GM18907 (cell line): Measurements from ENCODE around the gene HAO2.

Source experiments
- ATAC-seq: cut with Tn5 transposase; IDR thresholded peaks from one replicate; pipeline ENCODE4 v1.9.1; 2021; ENCODE audit warnings: mild to moderate bottlenecking, moderate library complexity; ENCODE audit not compliant: unreplicated experiment

The HAO2 gene

DNA sequence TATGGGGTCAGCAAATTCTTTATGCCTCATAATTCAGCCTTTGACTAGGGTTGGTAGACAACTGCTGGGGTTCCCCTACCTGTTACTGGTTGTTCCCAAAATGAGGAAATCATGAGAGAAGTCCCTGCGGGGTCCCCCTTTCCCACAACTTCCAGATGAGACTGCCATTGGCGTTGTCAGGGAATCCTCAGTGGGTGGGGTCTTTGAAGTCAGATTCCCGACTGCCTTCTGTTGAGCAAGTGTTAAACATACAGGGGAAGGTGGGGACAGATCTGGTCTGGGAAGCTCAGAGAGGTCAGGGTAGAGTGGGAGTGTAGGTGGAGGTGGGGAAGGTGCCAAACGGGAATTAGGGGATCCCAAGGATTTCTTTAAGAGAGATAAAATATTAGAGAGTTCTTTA is 61.1 kb downstream of the HAO2 start:
- ATAC-seq: no peak

- ATAC-seq: no peak
Observed at GRCh38 chr1:119430486-119430885, 61.9 kb downstream of the HAO2 start.

DNA sequence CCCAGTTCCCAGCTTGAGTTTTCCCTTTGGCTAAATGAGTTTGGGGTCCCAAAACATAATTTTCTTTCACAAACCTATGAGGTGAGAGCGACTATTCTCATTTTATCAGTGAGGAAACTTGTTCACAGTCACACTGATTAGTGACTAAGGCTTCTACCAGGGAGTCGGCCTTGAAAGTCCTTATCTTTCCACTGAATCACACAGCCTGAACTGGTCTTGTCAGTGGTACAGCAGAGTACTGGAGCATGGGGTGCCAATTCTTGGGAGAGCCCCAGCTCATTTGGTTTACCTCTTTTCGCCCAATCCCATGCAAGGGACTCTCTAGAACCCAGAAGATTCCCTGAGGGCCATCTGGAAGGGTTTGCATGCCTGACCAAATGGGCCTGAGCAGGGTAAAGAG is 63.3 kb downstream of the HAO2 start:
- ATAC-seq: no peak

GRCh38 chr1:119435052-119435451 is 66.5 kb downstream of the HAO2 start:
- no peak for ATAC-seq

- ATAC-seq: no peak
Observed at GRCh38 chr1:119438761-119439160, 70.2 kb downstream of the HAO2 start.

DNA sequence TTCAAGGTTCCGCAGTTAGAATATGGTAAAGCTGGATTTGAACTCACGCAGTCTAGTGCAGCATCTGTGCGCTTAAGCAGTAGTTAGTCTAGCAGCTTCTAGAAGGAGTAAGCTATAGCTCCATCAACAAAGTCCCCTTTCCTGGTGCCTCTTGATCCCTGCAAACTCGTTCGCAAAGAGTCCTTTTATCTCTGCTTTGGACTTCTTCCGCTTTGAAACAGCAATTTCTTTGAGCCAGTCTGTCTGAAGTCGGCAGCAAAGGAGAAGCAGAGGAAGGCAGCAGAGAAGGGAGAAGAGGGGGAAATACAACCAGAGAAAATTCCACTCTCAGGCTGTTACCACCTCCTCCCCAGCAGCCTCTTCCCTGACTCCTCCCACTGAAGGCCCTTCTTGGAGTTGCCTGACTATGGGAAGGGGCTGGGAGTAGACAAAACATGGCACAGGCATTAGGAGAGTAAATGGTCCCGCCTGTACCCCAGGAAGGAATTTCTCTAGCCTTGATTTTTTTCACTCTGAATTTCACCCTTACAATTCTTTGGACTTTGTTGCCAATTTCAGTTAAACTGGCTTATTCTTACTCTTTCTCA is 72.2 kb downstream of the HAO2 start:
- ATAC-seq: no peak

- ATAC-seq: no peak
Observed at GRCh38 chr1:119442756-119443155, 74.2 kb downstream of the HAO2 start.
